B cell (primary cell): ENCODE measurements around the gene RBM20.

ENCODE experiments used
- CTCF ChIP-seq: fragments of 200-600 bp; IDR thresholded peaks from one replicate; pipeline ENCODE4 v1.8.0; 2022; ENCODE audit warnings: antibody characterized with exemption, mild to moderate bottlenecking
- EZH2 ChIP-seq: IDR thresholded peaks from 2 replicates; pipeline ENCODE4 v1.6.1; 2012; ENCODE audit warnings: borderline replicate concordance, low read depth, mild to moderate bottlenecking, moderate library complexity, low read length; ENCODE audit not compliant: insufficient read depth, poor library complexity, severe bottlenecking

GRCh38 chr10:110757586-110757985 is 113.5 kb downstream of the RBM20 start:
- TF ChIP-seq CTCF (no peak), EZH2 (no peak)
